HepG2 (cell line): ENCODE data around the gene SNX2. TPM values are rescaled to one million over a fixed set of nuclear protein-coding genes. Genes with fewer than 3 reads are reported as not detected.

Source experiments
- AKAP8 ChIP-seq: sonication (generic); formaldehyde crosslinking; IDR thresholded peaks from 2 replicates; pipeline ENCODE4 v1.5.1; 2020; ENCODE audit warnings: mild to moderate bottlenecking, missing genetic modification reagents
- BHLHE40 ChIP-seq: IDR thresholded peaks from 2 replicates; pipeline ENCODE4 v1.6.1; 2011; ENCODE audit warnings: low read length, improper control_type of control experiment
- DMAP1 ChIP-seq: IDR thresholded peaks from 2 replicates; pipeline ENCODE4 v1.6.1; 2016
- DZIP1 ChIP-seq: sonication (generic); formaldehyde crosslinking; IDR thresholded peaks from 2 replicates; pipeline ENCODE4 v1.5.0; 2020; ENCODE audit warnings: mild to moderate bottlenecking, missing genetic modification reagents
- GZF1 ChIP-seq: sonication (generic); formaldehyde crosslinking; IDR thresholded peaks from 2 replicates; pipeline ENCODE4 v1.5.1; 2020; ENCODE audit warnings: mild to moderate bottlenecking, missing genetic modification reagents
- HHEX ChIP-seq: IDR thresholded peaks from 2 replicates; pipeline ENCODE4 v1.6.1; 2016; ENCODE audit warnings: control low read depth
- MLLT10 ChIP-seq: sonication (generic); formaldehyde crosslinking; IDR thresholded peaks from 2 replicates; pipeline ENCODE4 v1.4.0; 2020; ENCODE audit warnings: missing genetic modification reagents
- SMARCE1 ChIP-seq: fragments of 450-650 bp; IDR thresholded peaks from 2 replicates; pipeline ENCODE4 v1.6.1; 2017; ENCODE audit warnings: borderline replicate concordance
- STAT5B ChIP-seq: sonication (generic); formaldehyde crosslinking; IDR thresholded peaks from 2 replicates; pipeline ENCODE4 v1.4.0; 2020; ENCODE audit warnings: missing genetic modification reagents
- ZBTB40 ChIP-seq, 2 experiments: fragments of 450-650 bp in 1 of 2; sonication (generic) in 1 of 2; formaldehyde crosslinking in 1 of 2; IDR thresholded peaks; 2 replicates each; pipeline versions ENCODE4 v1.6.1 to v1.8.0; 2016 to 2022; ENCODE audit warnings: antibody characterized with exemption in 1 of 2, mild to moderate bottlenecking in 1 of 2, missing genetic modification reagents in 1 of 2
- ZNF367 ChIP-seq: sonication (generic); formaldehyde crosslinking; IDR thresholded peaks from 2 replicates; pipeline ENCODE4 v1.4.0; 2020; ENCODE audit warnings: missing genetic modification reagents, borderline replicate concordance
- ZNF414 ChIP-seq: sonication (generic); formaldehyde crosslinking; IDR thresholded peaks from 2 replicates; pipeline ENCODE4 v1.5.0; 2020; ENCODE audit warnings: missing genetic modification reagents
- ZNF562 ChIP-seq: sonication (generic); formaldehyde crosslinking; IDR thresholded peaks from 2 replicates; pipeline ENCODE4 v1.8.0; 2022; ENCODE audit warnings: missing genetic modification reagents, borderline replicate concordance
- ZNF672 ChIP-seq: sonication (generic); formaldehyde crosslinking; IDR thresholded peaks from 2 replicates; pipeline ENCODE4 v1.8.1; 2022; ENCODE audit warnings: missing genetic modification reagents
- ZNF816 ChIP-seq: sonication (generic); formaldehyde crosslinking; IDR thresholded peaks from 2 replicates; pipeline ENCODE4 v1.8.0; 2022; ENCODE audit warnings: missing genetic modification reagents, mild to moderate bottlenecking, borderline replicate concordance
- polyA plus RNA-seq, 8 experiments: library from polyadenylated mRNA; depleted of rRNA in 3 of 8; stranded (reverse) in 7 of 8; unstranded in 1 of 8; fragments of >200 nt; fragmentation: Illumina TruSeq in 4 of 8; extraction: Trizol in 4 of 8; gene quantifications; 2 replicates each; pipeline versions ENCODE4 v1.2.1 to v1.2.3, GENCODE V29; 2011 to 2016; ENCODE audit warnings: low read depth in 4 of 8, missing spikeins in 1 of 8, mixed read lengths in 1 of 8; ENCODE audit not compliant: insufficient read depth in 1 of 8
- total RNA-seq, 5 experiments: library from RNA; depleted of rRNA; stranded (reverse); fragments of >200 nt; fragmentation: Illumina TruSeq; extraction: Trizol; gene quantifications; 2 replicates each; pipeline ENCODE4 v1.2.3, GENCODE V29; 2016; ENCODE audit warnings: low read depth in 1 of 5

SNX2 gene
- total and polyA plus RNA-seq, 2 of the 13 experiments (the other 11 are each of a cell fraction or from before 2014, with no cell fraction given): 26.4 to 78.8 TPM

GRCh38 chr5:122845229-122846050 is 70.6 kb downstream of the SNX2 start, which contains the start of gene SNX24 (continued):
- TF ChIP-seq ZBTB40 (IDR thresholded peaks at IDR 0.05) (no peak), ZBTB40 (CRISPR knock-in tag; IDR thresholded peaks at IDR 0.05) (peak; percentile 83; the same call in 1 of the 2 replicates), ZNF672 (CRISPR knock-in tag) (no peak), MLLT10 (no peak), ZNF562 (CRISPR knock-in tag) (no peak), AKAP8 (CRISPR knock-in tag) (no peak), SMARCE1 (no peak), ZNF367 (CRISPR knock-in tag) (no peak), HHEX (no peak), STAT5B (no peak), DMAP1 (CRISPR knock-in tag) (peak; percentile 70; the same call in 1 of the 2 replicates), DZIP1 (CRISPR knock-in tag) (peak; percentile 79; the same call in 1 of the 2 replicates), BHLHE40 (peak; percentile 32; the same call in 1 of the 2 replicates), ZNF414 (no peak), ZNF816 (CRISPR knock-in tag) (no peak; the same call in 1 of the 2 replicates), GZF1 (no peak; the same call in 1 of the 2 replicates)
